SJSA1 (cell line): Measurements from ENCODE around the gene UBE2L3. TPM values are rescaled to one million over a fixed set of nuclear protein-coding genes. Genes with fewer than 3 reads are reported as not detected.
A peak's percentile ranks its signal among the peaks of the same experiment; 100 is the strongest.
"Not testable (repeated sequence)": the region's sequence is repeated elsewhere in the genome, so short reads cannot be mapped to it uniquely, and the experiment has no call there.

Experiments used
- DNase-seq, 2 experiments: peaks; one replicate each; pipeline ENCODE4 v3.0.0-alpha.2; 2015 to 2020; ENCODE audit warnings: low spot score in 2 of 2, low read depth in 1 of 2
- H3K27ac ChIP-seq: fragments of 250-450 bp; sonication (Bioruptor Pico); 2 replicates; pipeline ENCODE4 v1.5.1; 2020; ENCODE audit warnings: mild to moderate bottlenecking, moderate library complexity
- H3K27me3 ChIP-seq: fragments of 250-450 bp; sonication (Bioruptor Pico); replicated peaks from 2 replicates; pipeline ENCODE4 v1.5.1; 2020; ENCODE audit warnings: mild to moderate bottlenecking, moderate library complexity
- H3K36me3 ChIP-seq: fragments of 250-450 bp; sonication (Bioruptor Pico); 2 replicates; pipeline ENCODE4 v1.5.1; 2020; ENCODE audit warnings: mild to moderate bottlenecking
- H3K4me1 ChIP-seq: fragments of 250-450 bp; sonication (Bioruptor Pico); replicated peaks from 2 replicates; pipeline ENCODE4 v1.6.1; 2021; ENCODE audit warnings: mild to moderate bottlenecking
- H3K4me3 ChIP-seq: fragments of 250-450 bp; sonication (Bioruptor Pico); 2 replicates; pipeline ENCODE4 v1.5.1; 2020; ENCODE audit warnings: mild to moderate bottlenecking
- H3K9me3 ChIP-seq: fragments of 250-450 bp; sonication (Bioruptor Pico); replicated peaks from 2 replicates; pipeline ENCODE4 v1.5.1; 2020; ENCODE audit warnings: mild to moderate bottlenecking
- total RNA-seq: library from RNA; depleted of rRNA; stranded (reverse); fragments of >200 nt; shearing (Covaris generic); gene quantifications from 2 replicates; pipeline ENCODE4 v1.2.3, GENCODE V29; 2014

UBE2L3 gene
- total RNA-seq, 1 experiment from 2014 or later: 94.3 TPM

DNA sequence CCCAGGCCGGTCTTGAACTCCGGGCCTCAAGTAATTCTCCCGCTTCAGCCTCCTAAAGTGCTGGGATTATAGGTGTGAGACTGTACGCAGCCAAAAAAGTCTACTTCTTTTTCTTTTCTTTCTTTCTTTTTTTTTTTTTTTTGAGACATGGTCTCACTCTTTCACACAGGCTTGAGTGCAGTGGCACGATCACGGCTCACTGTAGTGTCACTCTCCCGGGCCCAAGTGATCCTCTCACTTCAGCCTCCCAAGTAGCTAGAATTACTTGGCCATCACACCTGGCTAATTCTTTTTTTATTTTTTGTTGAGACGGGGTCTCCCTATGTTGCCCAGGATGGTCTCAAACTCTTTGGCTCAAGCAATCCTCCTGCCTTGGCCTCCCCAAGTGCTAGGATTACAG lies 3.6 kb upstream of the UBE2L3 start:
- H3K36me3 ChIP-seq: peaks cover 12% of the 10 kb centered on the region
- H3K4me3 ChIP-seq: no peak overlapping the region
- H3K27ac ChIP-seq: no peak overlapping the region
- H3K9me3 ChIP-seq: no peaks in the 10 kb centered on the region
- no peaks in the 10 kb centered on the region for H3K27me3 ChIP-seq
- DNase-seq: no peak
- peaks cover 5% of the 10 kb centered on the region for H3K4me1 ChIP-seq

GRCh38 chr22:21564411-21564810 lies 3.1 kb upstream of the UBE2L3 start:
- DNase-seq: no peak
- Histone ChIP-seq H3K9me3 (no peaks in the 10 kb centered on the region), H3K4me3 (no peak overlapping the region), H3K27ac (no peak overlapping the region), H3K27me3 (no peaks in the 10 kb centered on the region), H3K36me3 (peaks cover 15% of the 10 kb centered on the region), H3K4me1 (peaks cover 10% of the 10 kb centered on the region)

GRCh38 chr22:21568347-21569075 lies 997 bp downstream of the UBE2L3 start:
- no peaks in the 10 kb centered on the region for H3K9me3 ChIP-seq
- DNase-seq: peak in 1 of 2 experiments; percentile 43
- peak overlapping the region; percentile 92 for H3K27ac ChIP-seq
- H3K4me1 ChIP-seq: peaks cover 22% of the 10 kb centered on the region
- H3K36me3 ChIP-seq: peaks cover 49% of the 10 kb centered on the region
- H3K27me3 ChIP-seq: no peaks in the 10 kb centered on the region
- H3K4me3 ChIP-seq: peak overlapping the region; percentile 99

DNA sequence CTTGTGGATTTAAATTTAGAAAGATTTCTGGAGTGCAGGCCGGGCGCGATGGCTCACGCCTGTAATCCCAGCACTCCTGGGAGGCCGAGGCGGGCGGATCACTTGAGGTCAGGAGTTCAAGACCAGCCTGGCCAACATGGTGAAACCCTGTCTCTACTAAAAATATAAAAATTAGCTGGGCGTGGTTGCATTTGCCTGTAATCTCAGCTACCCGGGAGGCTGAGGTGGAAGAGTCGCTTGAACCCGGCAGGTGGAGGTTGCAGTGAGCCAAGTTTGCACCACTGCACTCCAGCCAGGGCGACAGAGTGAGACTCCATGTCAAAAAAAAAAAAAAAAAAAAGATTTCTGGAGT lies 1.5 kb downstream of the UBE2L3 start:
- DNase-seq, H3K9me3 ChIP-seq, H3K27me3 ChIP-seq: not testable (repeated sequence)
- Histone ChIP-seq H3K4me3 (peak overlapping the region; percentile 99), H3K4me1 (peaks cover 27% of the 10 kb centered on the region), H3K36me3 (peaks cover 49% of the 10 kb centered on the region), H3K27ac (0 out of 2 replicates have a peak overlapping the region, but pooled peaks have one; percentile 92)

DNA sequence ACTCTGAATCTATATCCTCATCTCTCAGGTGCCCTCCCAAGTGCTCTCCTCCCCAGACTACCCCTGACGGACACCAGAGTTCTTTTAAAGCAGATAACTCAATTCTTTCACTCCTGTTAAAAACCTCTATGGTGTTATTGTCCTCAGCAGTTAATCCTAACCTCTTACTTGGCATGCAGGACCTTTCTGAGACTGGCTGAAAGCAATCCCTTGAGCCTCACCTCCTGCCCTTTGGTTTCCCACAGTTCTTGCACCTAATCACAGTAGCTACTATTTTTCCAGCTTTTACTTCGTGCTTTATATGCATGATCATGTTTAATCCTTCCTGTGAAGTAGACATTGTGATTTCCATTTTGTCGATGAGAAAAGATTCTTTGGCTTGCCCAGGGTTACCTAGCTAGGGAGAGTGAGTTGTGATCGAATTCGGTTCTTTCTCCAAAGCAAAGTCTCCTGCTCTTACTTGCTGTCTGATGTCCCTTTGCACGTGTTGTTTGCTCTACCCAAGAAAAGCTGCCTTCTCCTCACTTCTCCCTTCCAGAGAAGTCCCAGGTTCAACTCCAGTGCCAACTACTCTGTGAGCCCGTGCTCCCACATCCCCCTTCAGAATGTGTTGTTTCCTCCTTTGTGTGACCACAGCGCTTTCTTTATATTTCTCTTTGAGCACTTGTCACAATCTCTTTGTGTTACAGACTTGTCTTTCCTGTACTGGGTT lies 2.1 kb downstream of the UBE2L3 start:
- Histone ChIP-seq H3K4me1 (peaks cover 32% of the 10 kb centered on the region), H3K36me3 (peaks cover 49% of the 10 kb centered on the region), H3K9me3 (no peaks in the 10 kb centered on the region), H3K4me3 (no peak overlapping the region; the same call in 1 of the 2 replicates), H3K27ac (no peak overlapping the region), H3K27me3 (no peaks in the 10 kb centered on the region)
- no peak for DNase-seq

GRCh38 chr22:21570398-21570797 lies 2.9 kb downstream of the UBE2L3 start:
- DNase-seq: no peak
- peaks cover 36% of the 10 kb centered on the region for H3K4me1 ChIP-seq
- no peaks in the 10 kb centered on the region for H3K9me3 ChIP-seq
- peaks cover 49% of the 10 kb centered on the region for H3K36me3 ChIP-seq
- H3K27ac ChIP-seq: no peak overlapping the region
- H3K27me3 ChIP-seq: no peaks in the 10 kb centered on the region
- H3K4me3 ChIP-seq: no peak overlapping the region

DNA sequence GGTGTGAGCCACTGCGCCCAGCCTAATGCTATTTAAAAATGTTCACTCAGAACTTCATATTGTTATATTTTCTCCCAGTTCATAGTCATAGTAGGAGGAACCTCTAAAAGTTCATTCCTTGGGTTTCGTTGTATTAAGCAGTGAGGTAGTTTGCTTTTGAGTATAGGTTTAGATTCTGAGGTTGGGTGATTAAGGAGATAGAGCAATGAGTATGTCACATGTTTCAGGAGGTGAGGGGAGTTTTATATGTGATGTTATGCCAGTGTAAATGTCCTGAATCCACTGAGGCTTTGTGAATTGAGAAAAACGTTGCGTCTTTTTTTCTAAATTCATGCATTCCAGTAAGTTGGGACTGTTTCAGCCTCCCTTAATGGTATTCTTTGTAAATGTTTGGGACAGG lies 4.2 kb downstream of the UBE2L3 start:
- Histone ChIP-seq H3K4me3 (no peak overlapping the region), H3K9me3 (no peaks in the 10 kb centered on the region), H3K4me1 (peaks cover 36% of the 10 kb centered on the region), H3K27me3 (no peaks in the 10 kb centered on the region), H3K27ac (no peak overlapping the region), H3K36me3 (peaks cover 49% of the 10 kb centered on the region)
- DNase-seq: no peak

GRCh38 chr22:21573293-21573734 lies 5.8 kb downstream of the UBE2L3 start:
- H3K4me3 ChIP-seq: no peak overlapping the region
- no peaks in the 10 kb centered on the region for H3K27me3 ChIP-seq
- no peak for DNase-seq
- peaks cover 50% of the 10 kb centered on the region for H3K36me3 ChIP-seq
- H3K9me3 ChIP-seq: no peaks in the 10 kb centered on the region
- no peak overlapping the region for H3K27ac ChIP-seq
- H3K4me1 ChIP-seq: peaks cover 33% of the 10 kb centered on the region

GRCh38 chr22:21573750-21574494 lies 6.4 kb downstream of the UBE2L3 start:
- no peaks in the 10 kb centered on the region for H3K27me3 ChIP-seq
- H3K9me3 ChIP-seq: no peaks in the 10 kb centered on the region
- H3K4me1 ChIP-seq: peaks cover 30% of the 10 kb centered on the region
- no peak overlapping the region for H3K4me3 ChIP-seq
- DNase-seq: no peak
- H3K27ac ChIP-seq: no peak overlapping the region
- H3K36me3 ChIP-seq: peaks cover 49% of the 10 kb centered on the region

DNA sequence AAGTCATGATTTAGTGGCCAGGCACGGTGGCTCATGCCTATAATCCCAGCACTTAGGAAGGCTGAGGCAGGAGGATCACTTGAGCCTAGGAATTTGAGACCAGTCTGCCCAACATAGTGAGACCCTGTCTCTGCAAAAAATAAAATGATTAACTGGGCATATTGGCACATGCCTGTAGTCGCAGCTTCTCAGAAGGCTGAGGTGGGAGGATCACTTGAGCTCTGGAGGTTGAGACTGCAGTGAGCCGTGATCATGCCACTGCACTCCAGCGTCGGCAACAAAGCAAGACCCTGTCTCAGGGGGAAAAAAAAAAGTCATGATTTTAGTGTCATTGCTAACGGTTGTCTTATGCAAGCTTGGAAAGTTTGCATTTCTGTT lies 11.9 kb downstream of the UBE2L3 start:
- no peak for DNase-seq
- Histone ChIP-seq H3K27ac (no peak overlapping the region), H3K9me3 (no peaks in the 10 kb centered on the region), H3K27me3 (no peaks in the 10 kb centered on the region), H3K4me3 (no peak overlapping the region), H3K4me1 (peaks cover 30% of the 10 kb centered on the region), H3K36me3 (peaks cover 35% of the 10 kb centered on the region)

DNA sequence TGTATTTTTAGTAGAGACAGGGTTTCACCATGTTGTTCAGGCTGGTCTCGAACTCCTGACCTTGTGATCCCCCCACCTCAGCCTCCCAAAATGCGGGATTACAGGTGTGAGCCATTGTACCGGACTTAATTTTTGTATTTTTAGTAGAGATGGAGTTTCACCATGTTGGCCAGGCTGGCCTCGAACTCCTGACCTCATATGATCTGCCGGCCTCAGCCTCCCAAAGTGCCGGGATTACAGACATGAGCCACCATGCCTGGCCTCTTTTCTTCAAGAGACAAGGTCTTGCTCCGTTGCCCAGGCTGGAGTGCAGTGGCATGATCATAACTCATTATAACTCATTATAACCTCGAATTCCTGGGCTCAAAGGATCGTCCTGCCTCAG lies 13.1 kb downstream of the UBE2L3 start:
- not testable (repeated sequence) for H3K4me3 ChIP-seq, DNase-seq, H3K27ac ChIP-seq, H3K27me3 ChIP-seq, H3K9me3 ChIP-seq
- Histone ChIP-seq H3K4me1 (peaks cover 25% of the 10 kb centered on the region), H3K36me3 (peaks cover 45% of the 10 kb centered on the region)

DNA sequence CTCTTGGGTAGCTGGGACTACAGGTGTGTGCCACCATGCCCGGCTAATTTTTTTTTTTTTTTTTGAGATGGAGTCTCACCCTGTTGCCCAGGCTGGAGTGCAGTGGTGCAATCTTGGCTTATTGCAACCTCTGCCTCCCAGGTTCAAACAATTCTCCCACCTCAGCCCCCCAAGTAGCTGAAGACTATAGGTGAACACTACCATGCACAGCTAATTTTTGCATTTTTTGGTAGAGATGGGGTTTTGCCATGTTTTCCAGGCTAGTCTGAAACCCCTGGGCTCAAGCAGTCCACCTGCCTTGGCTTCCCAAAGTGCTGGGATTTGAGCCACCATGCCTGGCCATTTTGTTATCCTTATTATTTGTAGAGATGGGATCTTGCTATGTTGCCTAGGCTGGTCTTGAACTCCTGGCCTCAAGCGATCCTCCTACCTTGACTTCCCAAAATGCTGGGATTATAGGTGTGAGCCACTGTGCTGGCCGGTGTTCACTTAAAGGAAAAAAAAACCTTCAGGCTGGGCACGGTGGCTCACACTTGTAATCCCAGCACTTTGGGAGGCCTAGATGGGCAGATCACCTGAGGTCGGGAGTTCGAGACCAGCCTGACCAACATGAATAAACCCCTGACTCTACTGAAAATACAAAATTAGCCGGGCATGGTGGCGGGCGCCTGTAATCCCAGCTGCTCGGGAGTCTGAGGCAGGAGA lies 13.6 kb downstream of the UBE2L3 start:
- H3K27me3 ChIP-seq, H3K27ac ChIP-seq: not testable (repeated sequence)
- H3K4me1 ChIP-seq: peaks cover 25% of the 10 kb centered on the region

DNA sequence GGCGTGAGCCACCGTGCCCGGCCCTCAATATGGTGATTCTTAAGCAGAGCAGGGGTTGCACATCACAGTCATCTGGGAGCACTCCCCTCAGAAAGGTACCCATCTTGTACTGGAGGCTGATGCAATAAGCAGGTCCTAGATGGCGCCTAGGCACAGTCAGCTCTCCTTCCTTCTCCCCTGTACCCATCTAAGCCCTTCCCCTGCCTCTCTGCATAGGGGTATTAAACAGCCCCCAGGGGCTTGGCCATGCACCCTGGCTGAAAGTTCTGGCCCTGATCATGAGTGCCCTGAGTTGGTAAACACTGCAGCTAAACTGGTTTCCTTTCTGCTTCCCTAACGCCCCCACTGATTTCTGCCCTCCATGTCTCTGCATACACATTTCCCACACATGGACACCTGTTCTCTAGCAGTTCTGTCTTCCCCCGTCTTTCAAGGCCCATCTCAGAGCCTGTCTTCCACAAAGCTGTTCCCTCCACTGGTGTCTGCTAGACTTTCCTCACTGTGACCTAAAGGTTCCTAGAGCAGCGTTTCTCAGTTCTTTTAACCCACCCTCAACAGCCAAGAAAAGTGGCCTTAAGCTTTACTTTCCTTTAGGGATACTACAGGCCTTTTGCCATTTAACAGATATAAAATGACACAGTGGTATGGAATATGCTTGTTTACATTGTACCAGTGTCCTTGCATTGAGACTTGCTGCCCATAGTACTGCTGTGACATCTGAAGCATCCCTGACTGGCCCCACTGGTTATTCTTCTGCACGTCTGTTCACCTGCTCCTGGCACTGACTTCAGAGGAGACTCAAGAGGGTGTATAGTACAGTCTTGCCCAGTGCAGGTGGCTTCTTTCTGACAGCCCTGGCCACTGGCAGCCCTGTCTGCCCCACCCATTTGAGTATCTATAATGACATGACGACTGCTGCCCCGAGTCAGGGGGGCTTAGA lies 15.6 kb downstream of the UBE2L3 start:
- no peak for DNase-seq
- Histone ChIP-seq H3K9me3 (no peaks in the 10 kb centered on the region), H3K27me3 (no peaks in the 10 kb centered on the region), H3K36me3 (peaks cover 49% of the 10 kb centered on the region), H3K27ac (no peak overlapping the region), H3K4me1 (peaks cover 34% of the 10 kb centered on the region), H3K4me3 (no peak overlapping the region)

More for the DNA sequence above, 13.6 kb downstream of the UBE2L3 start:
- not testable (repeated sequence) for H3K9me3 ChIP-seq, H3K4me3 ChIP-seq, DNase-seq
- peaks cover 50% of the 10 kb centered on the region for H3K36me3 ChIP-seq
